HUES48 (cell line): Measurements from ENCODE around the gene ITGB4.

Experiments used
- H3K27ac ChIP-seq: one replicate; pipeline ENCODE4 v1.7.0; 2013; ENCODE audit warnings: low read depth, low read length, inconsistent platforms
- H3K27me3 ChIP-seq: 2 replicates; pipeline ENCODE4 v1.6.1; 2013; ENCODE audit warnings: mild to moderate bottlenecking, low read length; ENCODE audit not compliant: control insufficient read depth, insufficient read depth
- H3K36me3 ChIP-seq: 2 replicates; pipeline ENCODE4 v1.6.1; 2013; ENCODE audit warnings: low read length; ENCODE audit not compliant: control insufficient read depth, insufficient read depth
- H3K4me1 ChIP-seq: 2 replicates; pipeline ENCODE4 v1.6.1; 2013; ENCODE audit warnings: mild to moderate bottlenecking, low read length; ENCODE audit not compliant: control insufficient read depth, insufficient read depth
- H3K4me3 ChIP-seq: 2 replicates; pipeline ENCODE4 v1.5.1; 2013; ENCODE audit warnings: mild to moderate bottlenecking, low read depth, low read length
- H3K9ac ChIP-seq: 2 replicates; pipeline ENCODE4 v1.6.1; 2013; ENCODE audit warnings: mild to moderate bottlenecking, low read depth, low read length, moderate library complexity
- H3K9me3 ChIP-seq: 2 replicates; pipeline ENCODE4 v1.6.1; 2013; ENCODE audit warnings: low read length; ENCODE audit not compliant: control insufficient read depth, insufficient read depth

Gene ITGB4

GRCh38 chr17:75722542-75723095 is 1.4 kb downstream of the ITGB4 start:
- H3K9me3 ChIP-seq, result no peaks in the 10 kb centered on the region
- no peak overlapping the region for H3K4me3 ChIP-seq
- H3K27ac ChIP-seq, result no peak overlapping the region
- no peaks in the 10 kb centered on the region for H3K36me3 ChIP-seq
- H3K27me3 ChIP-seq, result peaks cover 22% of the 10 kb centered on the region
- H3K4me1 ChIP-seq, result no peaks in the 10 kb centered on the region
- H3K9ac ChIP-seq, result no peak overlapping the region

DNA sequence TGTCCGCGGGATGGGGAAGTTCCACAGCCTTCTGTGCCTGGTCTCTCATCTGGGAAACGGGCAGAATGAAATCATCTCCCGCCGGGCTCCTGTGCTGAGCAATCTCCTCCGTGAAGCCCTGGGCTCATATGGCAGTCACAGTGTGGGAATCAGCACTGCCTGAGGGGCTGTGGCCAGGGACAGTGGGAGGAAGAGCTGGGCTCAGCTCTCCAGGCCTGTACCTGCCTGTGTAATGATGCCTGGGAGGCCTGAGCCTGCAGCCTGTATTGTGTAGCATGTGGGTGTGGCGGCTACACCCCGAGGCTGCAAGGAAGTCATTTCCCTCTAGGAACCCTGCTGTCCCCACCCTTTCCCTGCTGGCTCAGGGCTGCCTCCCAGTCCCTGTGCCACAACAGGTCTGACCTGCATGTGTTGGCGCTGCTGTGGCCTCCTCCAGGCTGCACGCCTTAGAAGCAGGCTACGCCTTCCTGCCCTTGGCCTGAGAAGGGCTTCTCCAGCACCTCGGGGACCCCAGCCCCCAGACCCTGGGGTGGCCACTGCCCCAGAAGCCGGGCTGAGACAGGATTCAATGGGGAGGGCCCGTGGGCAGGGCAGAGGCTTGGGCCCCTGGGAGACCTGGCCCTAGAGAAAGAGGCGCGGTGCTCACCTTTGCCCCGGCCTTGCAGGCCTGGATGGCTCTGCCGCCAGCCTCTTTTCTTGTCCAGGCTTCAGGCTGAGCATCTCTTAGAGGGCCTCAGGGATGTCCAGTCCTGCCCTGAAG is 2.1 kb downstream of the ITGB4 start:
- H3K9ac ChIP-seq, result no peak overlapping the region
- H3K4me3 ChIP-seq, result no peak overlapping the region
- H3K27ac ChIP-seq, result no peak overlapping the region

GRCh38 chr17:75724016-75725003 is 3.1 kb downstream of the ITGB4 start:
- Histone ChIP-seq H3K27ac (no peak overlapping the region), H3K9ac (no peak overlapping the region), H3K36me3 (no peaks in the 10 kb centered on the region), H3K9me3 (no peaks in the 10 kb centered on the region), H3K4me1 (no peaks in the 10 kb centered on the region), H3K27me3 (peaks cover 18% of the 10 kb centered on the region), H3K4me3 (no peak overlapping the region)

More for the DNA sequence above, 2.1 kb downstream of the ITGB4 start:
- Histone ChIP-seq H3K4me1 (no peaks in the 10 kb centered on the region), H3K36me3 (no peaks in the 10 kb centered on the region), H3K9me3 (no peaks in the 10 kb centered on the region), H3K27me3 (peaks cover 22% of the 10 kb centered on the region)

GRCh38 chr17:75725504-75725903 is 4.2 kb downstream of the ITGB4 start:
- no peaks in the 10 kb centered on the region for H3K36me3 ChIP-seq
- peaks cover 7% of the 10 kb centered on the region for H3K27me3 ChIP-seq
- H3K27ac ChIP-seq, result no peak overlapping the region

DNA sequence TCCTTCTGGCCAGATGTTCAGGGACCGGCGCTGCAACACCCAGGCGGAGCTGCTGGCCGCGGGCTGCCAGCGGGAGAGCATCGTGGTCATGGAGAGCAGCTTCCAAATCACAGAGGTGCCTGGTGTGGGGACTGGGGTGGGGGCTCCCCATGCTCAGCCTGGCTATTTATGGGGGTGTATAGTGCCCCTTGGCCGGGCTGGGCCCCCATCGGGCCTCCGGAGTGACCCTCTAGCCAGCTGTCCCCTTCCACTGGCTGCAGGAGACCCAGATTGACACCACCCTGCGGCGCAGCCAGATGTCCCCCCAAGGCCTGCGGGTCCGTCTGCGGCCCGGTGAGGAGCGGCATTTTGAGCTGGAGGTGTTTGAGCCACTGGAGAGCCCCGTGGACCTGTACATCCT is 6.1 kb downstream of the ITGB4 start:
- no peak overlapping the region for H3K9ac ChIP-seq
- no peak overlapping the region for H3K4me3 ChIP-seq
- no peak overlapping the region for H3K27ac ChIP-seq
- H3K36me3 ChIP-seq, result no peaks in the 10 kb centered on the region
- no peaks in the 10 kb centered on the region for H3K4me1 ChIP-seq
- H3K9me3 ChIP-seq, result no peaks in the 10 kb centered on the region
- no peaks in the 10 kb centered on the region for H3K27me3 ChIP-seq

More at GRCh38 chr17:75725504-75725903, 4.2 kb downstream of the ITGB4 start:
- Histone ChIP-seq H3K9ac (no peak overlapping the region; the same call in 1 of the 2 replicates), H3K4me3 (no peak overlapping the region), H3K9me3 (no peaks in the 10 kb centered on the region), H3K4me1 (no peaks in the 10 kb centered on the region)

DNA sequence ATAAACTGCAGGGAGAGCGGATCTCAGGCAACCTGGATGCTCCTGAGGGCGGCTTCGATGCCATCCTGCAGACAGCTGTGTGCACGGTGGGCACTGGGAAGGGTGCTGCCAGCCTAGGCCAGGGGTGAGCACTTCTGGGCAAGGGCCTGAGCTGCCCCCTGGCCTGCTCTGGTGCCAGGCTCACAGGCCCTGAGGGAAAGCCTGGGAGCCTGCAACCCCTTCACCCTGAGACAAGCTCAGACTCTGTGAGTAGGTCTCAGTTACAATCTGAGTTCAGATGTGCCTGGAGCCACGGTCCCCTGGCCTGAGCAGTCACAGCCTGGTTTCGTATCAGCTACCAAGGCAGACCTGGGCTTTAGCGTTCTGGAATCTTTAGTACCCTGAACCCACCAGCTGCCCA is 8.1 kb downstream of the ITGB4 start:
- no peak overlapping the region for H3K4me3 ChIP-seq
- H3K36me3 ChIP-seq, result no peaks in the 10 kb centered on the region

GRCh38 chr17:75730065-75730464 is 8.8 kb downstream of the ITGB4 start:
- Histone ChIP-seq H3K36me3 (no peaks in the 10 kb centered on the region), H3K27ac (no peak overlapping the region), H3K9ac (no peak overlapping the region)

More for the DNA sequence above, 8.1 kb downstream of the ITGB4 start:
- H3K27ac ChIP-seq, result no peak overlapping the region
- H3K4me1 ChIP-seq, result no peaks in the 10 kb centered on the region
- no peak overlapping the region for H3K9ac ChIP-seq
- H3K27me3 ChIP-seq, result no peaks in the 10 kb centered on the region
- no peaks in the 10 kb centered on the region for H3K9me3 ChIP-seq

DNA sequence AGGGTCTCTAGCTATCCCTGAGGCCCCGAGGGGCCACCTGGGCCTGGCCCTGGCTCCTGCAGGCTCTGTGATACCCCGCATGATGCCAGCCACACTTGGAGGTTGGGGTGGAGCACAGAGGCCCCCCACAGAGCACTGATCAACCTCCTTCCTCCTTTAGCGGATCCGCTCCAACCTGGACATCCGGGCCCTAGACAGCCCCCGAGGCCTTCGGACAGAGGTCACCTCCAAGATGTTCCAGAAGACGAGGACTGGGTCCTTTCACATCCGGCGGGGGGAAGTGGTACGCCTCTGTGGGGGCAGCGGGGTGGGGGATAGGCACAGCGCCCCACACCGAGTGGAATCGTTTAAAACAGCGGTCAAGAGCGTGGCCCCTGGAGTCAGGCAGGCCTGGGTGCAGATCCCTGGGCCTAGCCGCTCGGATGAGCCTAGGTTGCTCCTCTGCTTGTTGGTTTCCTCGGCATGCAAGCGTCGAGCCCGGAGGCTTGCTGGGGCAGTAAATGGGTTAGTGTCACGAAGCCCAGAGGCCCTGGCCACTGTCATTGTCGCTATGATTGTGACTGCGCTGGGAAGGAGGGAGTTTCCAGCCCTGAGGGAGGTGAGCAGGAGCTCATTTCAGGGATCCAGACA is 9.9 kb downstream of the ITGB4 start:
- Histone ChIP-seq H3K27ac (no peak overlapping the region), H3K9ac (no peak overlapping the region), H3K27me3 (no peaks in the 10 kb centered on the region), H3K4me1 (no peaks in the 10 kb centered on the region), H3K36me3 (no peaks in the 10 kb centered on the region), H3K4me3 (no peak overlapping the region), H3K9me3 (no peaks in the 10 kb centered on the region)

More at GRCh38 chr17:75730065-75730464, 8.8 kb downstream of the ITGB4 start:
- H3K4me1 ChIP-seq, result no peaks in the 10 kb centered on the region
- no peaks in the 10 kb centered on the region for H3K9me3 ChIP-seq
- H3K4me3 ChIP-seq, result no peak overlapping the region
- H3K27me3 ChIP-seq, result no peaks in the 10 kb centered on the region

DNA sequence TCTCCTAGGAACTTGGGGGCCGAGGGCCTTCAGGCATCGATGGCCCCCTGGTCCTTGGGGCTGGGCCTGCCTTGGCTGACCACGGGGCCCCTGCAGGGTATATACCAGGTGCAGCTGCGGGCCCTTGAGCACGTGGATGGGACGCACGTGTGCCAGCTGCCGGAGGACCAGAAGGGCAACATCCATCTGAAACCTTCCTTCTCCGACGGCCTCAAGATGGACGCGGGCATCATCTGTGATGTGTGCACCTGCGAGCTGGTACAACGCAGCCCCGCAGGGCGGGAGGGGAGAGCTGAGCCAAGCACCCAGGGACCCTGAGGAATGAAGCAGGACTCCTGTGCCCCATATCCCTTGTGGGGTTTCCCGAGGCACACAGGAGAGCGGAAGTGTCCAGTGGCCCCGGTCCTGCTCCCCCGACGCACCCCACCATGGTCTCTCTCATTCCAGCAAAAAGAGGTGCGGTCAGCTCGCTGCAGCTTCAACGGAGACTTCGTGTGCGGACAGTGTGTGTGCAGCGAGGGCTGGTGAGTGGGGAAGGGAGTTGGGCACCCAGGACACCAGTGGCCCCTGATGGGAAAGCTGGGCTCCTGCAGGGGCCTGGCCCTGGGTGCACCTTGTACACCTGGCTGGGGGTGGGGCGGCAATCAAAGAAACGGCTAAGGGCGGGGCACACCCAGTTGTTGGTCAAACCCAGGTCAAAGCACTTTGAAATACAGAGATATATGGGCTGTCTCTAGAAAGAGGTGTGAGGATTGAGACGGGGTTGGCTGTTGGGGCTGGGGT is 10.6 kb downstream of the ITGB4 start:
- Histone ChIP-seq H3K9me3 (no peaks in the 10 kb centered on the region), H3K9ac (no peak overlapping the region), H3K27ac (no peak overlapping the region), H3K27me3 (no peaks in the 10 kb centered on the region), H3K4me3 (no peak overlapping the region), H3K36me3 (no peaks in the 10 kb centered on the region), H3K4me1 (no peaks in the 10 kb centered on the region)

GRCh38 chr17:75733471-75733870 is 12.2 kb downstream of the ITGB4 start:
- Histone ChIP-seq H3K9me3 (no peaks in the 10 kb centered on the region), H3K27me3 (no peaks in the 10 kb centered on the region), H3K27ac (no peak overlapping the region), H3K4me3 (no peak overlapping the region), H3K4me1 (no peaks in the 10 kb centered on the region), H3K9ac (no peak overlapping the region), H3K36me3 (no peaks in the 10 kb centered on the region)
